CD4-positive, alpha-beta T cell treated with Interleukin-4 for 1 hour (primary cell): ENCODE measurements around the gene SSU72.
"Not testable (repeated sequence)": the region's sequence is repeated elsewhere in the genome, so short reads cannot be mapped to it uniquely, and the experiment has no call there.

Source experiments
- DNase-seq, 2 donors: peaks; one replicate each; pipeline ENCODE4 v3.0.0-alpha.2; 2020 to 2022

Gene SSU72

GRCh38 chr1:1540090-1540817 lies 34.4 kb downstream of the SSU72 start, which contains the start of gene TMEM240:
TMEM240 (minus strand) TSS chr1:1540624; CDS start chr1:1540346, 278 bp downstream.
- peak; percentile 42 to 59 for DNase-seq

- DNase-seq: no peak
Observed at GRCh38 chr1:1539310-1540089, 35.2 kb downstream of the SSU72 start.

GRCh38 chr1:1538989-1539309 lies 35.7 kb downstream of the SSU72 start:
- no peak for DNase-seq

- no peak for DNase-seq
Observed at GRCh38 chr1:1538334-1538733, 36.3 kb downstream of the SSU72 start.

- no peak for DNase-seq
Observed at GRCh38 chr1:1537626-1538250, 36.9 kb downstream of the SSU72 start.

GRCh38 chr1:1536938-1537546 lies 37.6 kb downstream of the SSU72 start:
- no peak for DNase-seq

- DNase-seq: no peak
Observed at GRCh38 chr1:1536019-1536937, 38.4 kb downstream of the SSU72 start.

GRCh38 chr1:1535201-1536018 lies 39.3 kb downstream of the SSU72 start:
- no peak for DNase-seq

GRCh38 chr1:1534401-1535154 lies 40.1 kb downstream of the SSU72 start:
- DNase-seq: no peak

GRCh38 chr1:1533894-1534291 lies 40.8 kb downstream of the SSU72 start:
- not testable (repeated sequence) for DNase-seq

GRCh38 chr1:1533176-1533893 lies 41.3 kb downstream of the SSU72 start:
- DNase-seq: not testable (repeated sequence)

- DNase-seq: no peak
Observed at GRCh38 chr1:1531947-1532346, 42.7 kb downstream of the SSU72 start.

- no peak for DNase-seq
Observed at GRCh38 chr1:1529936-1530335, 44.7 kb downstream of the SSU72 start.

- DNase-seq: no peak
Observed at GRCh38 chr1:1529321-1529720, 45.3 kb downstream of the SSU72 start.

- no peak for DNase-seq
Observed at GRCh38 chr1:1528301-1529267, 46.1 kb downstream of the SSU72 start.

GRCh38 chr1:1527092-1527816 lies 47.4 kb downstream of the SSU72 start:
- DNase-seq: no peak

GRCh38 chr1:1526476-1526875 lies 48.2 kb downstream of the SSU72 start:
- not testable (repeated sequence) for DNase-seq
